ENCODE results near the gene PDS5B.
"Not testable (repeated sequence)": the region's sequence is repeated elsewhere in the genome, so short reads cannot be mapped to it uniquely, and the experiment has no call there.

Gene PDS5B

GRCh38 chr13:32804673-32805230 is 218.5 kb downstream of the PDS5B start:
- DNase-seq (ENCODE audit: low spot score), result no peak

GRCh38 chr13:32811297-32811800 is 225.1 kb downstream of the PDS5B start:
- DNase-seq (ENCODE audit: low spot score), result no peak

DNA sequence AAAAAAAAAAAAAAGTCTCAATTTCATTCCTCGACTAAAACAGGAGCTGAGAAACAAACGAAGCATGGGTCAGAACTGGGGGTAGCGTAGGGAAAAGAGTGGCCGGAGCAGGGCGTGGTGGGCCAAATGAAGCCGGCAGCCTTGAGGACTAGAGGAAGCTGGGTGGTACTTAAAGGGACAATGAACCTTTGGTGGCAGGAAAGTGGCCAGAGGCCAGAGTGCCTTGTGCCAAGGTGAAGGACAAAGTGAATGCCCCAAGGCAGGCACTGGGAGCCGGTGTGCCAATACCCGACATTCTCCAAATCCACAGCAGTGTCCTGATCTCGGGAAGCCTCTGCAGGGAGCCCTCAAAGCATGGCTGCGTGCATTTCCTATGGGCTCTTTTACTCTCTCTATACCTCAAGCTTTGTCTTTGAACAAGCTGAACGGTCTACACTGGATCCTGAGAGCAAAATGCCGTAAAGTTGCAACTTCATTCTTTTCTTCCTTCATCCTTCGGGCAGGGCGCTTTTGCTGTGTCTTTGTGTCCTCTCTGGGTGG is 235.0 kb downstream of the PDS5B start:
- no peak for DNase-seq (ENCODE audit: low spot score)

GRCh38 chr13:32822771-32823170 is 236.5 kb downstream of the PDS5B start:
- DNase-seq (ENCODE audit: low spot score), result no peak

DNA sequence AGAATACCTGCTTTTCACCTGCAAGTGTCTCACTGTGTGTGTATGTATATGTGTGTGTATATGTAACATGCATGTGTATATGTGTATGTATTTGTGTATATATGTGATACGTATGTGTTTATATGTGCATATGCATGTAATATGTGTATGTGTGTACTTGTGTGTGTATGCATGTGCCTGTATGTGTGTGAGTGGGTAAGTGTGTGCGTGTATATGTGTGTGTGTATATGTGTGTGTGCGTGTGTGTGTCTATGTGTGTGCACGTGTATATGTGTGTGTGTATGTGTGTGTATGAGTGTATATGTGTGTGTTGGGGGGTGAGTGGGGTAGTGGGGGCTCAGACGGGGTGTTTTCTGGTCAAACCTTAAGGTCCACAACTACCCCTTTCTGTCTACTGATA is 237.3 kb downstream of the PDS5B start:
- DNase-seq (ENCODE audit: low spot score), result no peak

DNA sequence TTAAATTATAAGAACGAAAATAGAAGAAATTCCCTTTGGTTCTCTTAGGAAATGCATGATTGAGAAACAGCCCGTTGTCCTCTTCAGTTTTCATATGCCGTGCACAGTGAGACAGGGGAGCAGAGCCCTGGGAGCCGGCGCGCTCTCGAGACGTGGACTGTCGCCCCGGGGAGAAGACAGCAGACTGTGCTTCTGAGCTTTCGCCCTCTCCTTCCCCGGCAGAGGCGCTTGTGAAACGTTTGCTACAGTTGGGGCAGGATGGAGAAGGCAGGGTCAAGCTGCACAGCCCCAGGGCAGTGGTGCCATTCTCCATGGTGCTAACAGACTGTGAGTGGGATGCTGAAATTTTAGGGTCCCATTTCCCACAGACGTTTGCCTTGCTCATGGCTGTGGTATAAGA is 237.8 kb downstream of the PDS5B start:
- no peak for DNase-seq (ENCODE audit: low spot score)

DNA sequence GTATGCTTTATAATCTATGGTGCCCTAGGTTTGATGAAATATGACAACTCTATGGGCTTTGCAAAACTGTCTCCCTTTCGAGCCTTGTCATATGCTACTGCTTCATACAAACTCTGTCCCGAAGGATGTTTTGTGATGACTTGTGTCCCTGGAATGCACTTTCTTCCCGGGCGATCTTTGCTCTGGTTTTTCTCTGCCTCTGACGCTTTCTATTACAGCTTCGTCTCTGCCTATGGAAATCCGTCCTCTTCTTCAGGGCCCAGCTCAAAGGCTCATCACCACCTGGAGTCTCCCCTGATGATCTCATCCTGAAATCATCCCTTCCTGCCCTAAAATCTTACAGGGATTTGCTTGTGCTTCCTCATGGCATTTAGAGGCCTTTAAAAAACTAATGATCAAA is 238.4 kb downstream of the PDS5B start:
- DNase-seq (ENCODE audit: low spot score), result no peak

DNA sequence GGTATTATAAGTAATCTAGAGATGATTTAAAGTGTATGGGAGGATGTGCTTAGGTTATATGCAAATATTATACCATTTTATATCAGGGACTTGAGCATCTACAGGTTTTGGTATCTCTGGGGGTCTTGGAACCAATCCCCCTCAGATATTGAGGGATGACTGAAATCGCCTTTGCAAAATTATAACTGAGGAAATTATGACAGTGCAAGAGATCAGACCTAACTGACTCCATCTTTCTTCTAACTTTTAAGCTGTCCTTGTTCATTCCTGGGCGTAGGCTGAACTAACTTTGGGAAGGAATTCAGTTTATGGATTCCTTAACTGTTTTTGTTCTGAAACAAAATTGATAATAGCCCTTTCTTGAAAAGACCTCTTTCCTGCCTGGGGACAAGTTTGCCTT is 239.2 kb downstream of the PDS5B start:
- no peak for DNase-seq (ENCODE audit: low spot score)

DNA sequence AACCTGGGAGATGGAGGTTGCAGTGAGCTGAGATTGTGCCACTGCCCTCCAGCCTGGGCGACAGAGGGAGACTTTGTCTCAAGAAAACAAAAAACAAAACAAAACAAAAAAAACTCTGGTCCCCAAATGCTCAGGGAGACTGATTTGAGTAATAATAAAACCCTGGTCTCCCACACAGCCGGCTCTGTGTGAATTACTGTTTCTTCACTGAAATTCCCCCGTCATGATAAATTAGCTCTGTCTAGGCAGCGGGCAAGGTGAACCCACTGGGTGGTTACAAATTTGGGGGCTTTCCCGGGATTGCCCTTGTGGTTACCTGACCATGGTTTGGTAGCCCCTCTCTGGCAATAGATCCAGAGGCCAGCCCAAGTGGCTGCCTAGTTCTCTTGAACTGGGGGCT is 240.1 kb downstream of the PDS5B start:
- not testable (repeated sequence) for DNase-seq (ENCODE audit: low spot score)
